Keratinocyte (primary cell): ENCODE results near the gene NGB.

ENCODE experiments used
- CTCF ChIP-seq, 3 experiments: IDR thresholded peaks in 1 of 3; conservative IDR thresholded peaks in 1 of 3; optimal IDR thresholded peaks in 1 of 3; 2 replicates in 2 of 3; 3 replicates in 1 of 3; pipeline versions ENCODE3 to v1.5.1; 2011; ENCODE audit warnings: low read length in 3 of 3, mild to moderate bottlenecking in 3 of 3, moderate library complexity in 2 of 3, control low read depth in 1 of 3, inconsistent platforms in 1 of 3; ENCODE audit not compliant: insufficient read depth in 2 of 3; ENCODE audit errors: extremely low read depth in 1 of 3
- EZH2 ChIP-seq: IDR thresholded peaks from one replicate; pipeline ENCODE4 v1.6.1; 2012; ENCODE audit warnings: inconsistent platforms, mild to moderate bottlenecking, low read length, moderate library complexity

- TF ChIP-seq EZH2 (no peak), CTCF (optimal IDR thresholded peaks at IDR 0.05 in 1 of 3, IDR thresholded peaks at IDR 0.05 in 1 of 3, conservative IDR thresholded peaks at IDR 0.05 in 1 of 3; ENCODE audit: extremely low read depth in 1 of 3, insufficient read depth in 2 of 3, low read length in 3 of 3) (no peak)
Measured at GRCh38 chr14:77236814-77237213, 34.2 kb downstream of the NGB start.
